Ishikawa (cell line): ENCODE results near the gene ADAM22.

Source experiments
- FOXM1 ChIP-seq: IDR thresholded peaks from 2 replicates; pipeline ENCODE4 v1.6.1; 2012; ENCODE audit warnings: low read depth, borderline replicate concordance
- TCF12 ChIP-seq: IDR thresholded peaks from 2 replicates; pipeline ENCODE4 v1.6.1; 2012; ENCODE audit warnings: low read depth

DNA sequence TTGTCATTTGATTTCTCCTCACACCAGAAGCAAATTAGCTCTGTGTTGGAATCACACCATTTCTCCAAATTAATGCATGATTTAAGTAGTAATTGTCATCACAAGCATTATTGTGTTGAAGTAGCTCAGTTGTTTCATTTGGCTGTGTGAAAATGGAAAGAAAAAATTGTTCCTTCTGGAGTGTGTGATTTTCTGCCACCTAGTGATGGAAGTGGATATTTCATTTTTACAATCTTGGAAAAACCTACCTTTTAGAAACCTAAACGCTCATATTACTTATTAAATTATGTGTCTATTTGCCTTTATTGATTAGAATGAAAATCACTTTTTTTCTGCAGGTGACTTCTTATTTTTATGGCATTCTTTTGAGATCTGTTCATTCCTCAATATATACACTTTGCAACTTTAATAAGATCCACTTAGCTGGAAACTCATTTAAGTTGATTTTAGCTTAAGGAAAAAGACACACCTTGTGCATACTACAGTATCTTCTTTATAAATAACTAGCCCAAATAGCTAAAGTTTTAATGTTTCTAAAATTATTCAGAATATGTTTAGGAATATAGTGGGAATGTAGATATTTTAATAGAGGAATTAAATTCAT, 235.8 kb downstream of the ADAM22 start:
- no peak for TF ChIP-seq FOXM1
- TF ChIP-seq TCF12 = no peak
